ENCODE results near the gene MRC2. TPM values are rescaled to one million over a fixed set of nuclear protein-coding genes. Genes with fewer than 3 reads are reported as not detected.
A peak's percentile ranks its signal among the peaks of the same experiment; 100 is the strongest.

MRC2 gene
- total and polyA plus RNA-seq, 9 of the 15 experiments (the other 6 are each of a cell fraction or from before 2014, with no cell fraction given) = 0.28 to 11.5 (median 6.6) TPM

GRCh38 chr17:62688398-62689160 is 61.1 kb downstream of the MRC2 start:
- Histone ChIP-seq H3K9me1 (ENCODE audit: control insufficient read depth, insufficient read depth, low read length) (peaks cover 3% of the 10 kb centered on the region), H3K9ac (ENCODE audit: insufficient read depth in 1 of 2, low read depth in 2 of 2, low read length in 2 of 2) (peak overlapping the region in 1 of 2 experiments; percentile 1; a peak in 1 of 4 replicates), H3K4me3 (no peak overlapping the region), H3K36me3 (ENCODE audit: control insufficient read depth, insufficient read depth, low read length) (no peaks in the 10 kb centered on the region; the same call in 2 of the 3 replicates), H3K4me2 (ENCODE audit: insufficient read depth, low read length) (no peak overlapping the region), H2AFZ (ENCODE audit: low read depth, low read length) (no peak overlapping the region), H3K9me3 (replicated peaks; ENCODE audit: control insufficient read depth, insufficient read depth, low read depth, low read length) (no peaks in the 10 kb centered on the region), H3K27ac (ENCODE audit: extremely low read depth, low read depth, low read length) (no peak overlapping the region), H3K27me3 (ENCODE audit: control insufficient read depth in 2 of 2, insufficient read depth in 2 of 2, low read length in 2 of 2) (no peaks in the 10 kb centered on the region), H4K20me1 (replicated peaks; ENCODE audit: control insufficient read depth, insufficient read depth, low read length) (no peaks in the 10 kb centered on the region), H3K79me2 (ENCODE audit: control insufficient read depth, insufficient read depth, low read length) (no peaks in the 10 kb centered on the region), H3K4me1 (replicated peaks in 1 of 2; ENCODE audit: control insufficient read depth in 2 of 2, insufficient read depth in 2 of 2, low read length in 2 of 2) (peaks cover 15 to 37% of the 10 kb centered on the region in 2 experiments; a peak in 4 of 5 replicates)
- WGBS (ENCODE audit: insufficient coverage, low coverage, missing lambda C conversion rate) = 75% methylated on average over 11 of the region's 11 CpGs
- DNase-seq (ENCODE audit: extremely low read depth in 1 of 4, low spot score in 3 of 4) (no peak), ATAC-seq (no peak), FAIRE-seq (no peak)
- TF ChIP-seq NR2C2 (CRISPR knock-in tag; IDR thresholded peaks at IDR 0.05) (peak; percentile 54; the same call in 1 of the 2 replicates), NR2C2 (tag; IDR thresholded peaks at IDR 0.05) (peak; percentile 59; the same call in 1 of the 2 replicates), NR2C1 (IDR thresholded peaks at IDR 0.05) (peak; percentile 76), NR2C1 (tag; IDR thresholded peaks at IDR 0.05) (peak; percentile 73), ZNF830 (CRISPR knock-in tag; IDR thresholded peaks at IDR 0.05) (no peak)
- no TSS peak for BruUV-seq (replicated peaks)
- CTCF ChIA-PET (ENCODE audit: low intra/inter-chr PET ratio) = no interaction called here
- intact Hi-C loops (cut with micrococcal nuclease) (no loop called here), in situ Hi-C loops (cut with MboI) (loop anchor here (25.0 kb wide), 1 partner anchor 724 kb away; no protein-coding TSS in a partner anchor)
- POLR2A ChIA-PET = interaction anchor here (0.6 kb wide), 1 partner anchor 83 kb away, joined by 3 read pairs; no protein-coding TSS in a partner anchor

Data from K562 (cell line).